Posterior cingulate gyrus (tissue), 11 donors: ENCODE measurements around the gene TMEM106B.
A peak's percentile ranks its signal among the peaks of the same experiment; 100 is the strongest.
"Not testable (repeated sequence)": the region's sequence is repeated elsewhere in the genome, so short reads cannot be mapped to it uniquely, and the experiment has no call there.

Experiments
- DNase-seq, 10 donors: peaks; one replicate each; pipeline versions ENCODE4 v3.0.0 to v3.0.0-alpha.2; 2020 to 2021; ENCODE audit warnings: mixed read lengths in 3 of 10
- intact Hi-C: fragments of 100-400 bp; cut with DNase I; formaldehyde crosslinking; loops from one replicate; pipeline ENCODE4 v1.15.1; 2023

TMEM106B gene

DNA sequence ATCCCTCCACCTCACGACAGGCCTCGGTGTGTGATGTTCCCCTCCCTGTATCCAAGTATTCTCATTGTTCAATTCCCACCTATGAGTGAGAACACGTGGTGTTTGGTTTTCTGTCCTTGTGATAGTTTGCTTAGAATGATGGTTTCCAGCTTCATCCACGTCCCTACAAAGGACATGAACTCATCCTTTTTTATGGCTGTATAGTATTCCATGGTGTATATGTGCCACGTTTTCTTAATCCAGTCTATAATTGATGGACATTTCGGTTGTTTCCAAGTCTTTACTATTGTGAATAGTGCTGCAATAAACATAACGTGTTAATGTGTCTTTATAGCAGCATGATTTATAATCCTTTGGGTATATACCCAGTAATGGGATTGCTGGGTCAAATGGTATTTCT is 13.9 kb downstream of the TMEM106B start:
- intact Hi-C loops, DNase-seq: not testable (repeated sequence)

GRCh38 chr7:12226756-12227155 is 15.7 kb downstream of the TMEM106B start:
- DNase-seq, result no peak
- intact Hi-C loops, result no loop called here

DNA sequence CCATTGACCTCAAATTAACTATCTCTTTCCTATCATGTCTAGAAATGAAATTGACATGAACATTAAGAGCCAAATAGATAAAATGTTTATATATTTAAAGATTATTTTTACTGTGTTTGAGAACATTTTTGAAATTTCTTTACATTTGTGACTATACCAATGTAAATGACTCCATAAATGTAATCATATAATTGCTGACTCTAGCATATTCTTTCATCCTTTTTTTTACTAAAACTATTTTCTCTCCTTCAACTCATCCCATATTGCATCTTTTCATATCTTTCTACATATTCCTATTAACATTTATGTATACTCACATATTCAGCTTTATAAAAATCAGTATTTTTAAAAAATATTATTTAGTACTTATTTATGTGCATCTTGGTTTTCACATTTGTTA is 16.9 kb downstream of the TMEM106B start:
- intact Hi-C loops, result no loop called here
- no peak for DNase-seq

- DNase-seq, result no peak
- intact Hi-C loops, result no loop called here
These were observed 18.0 kb downstream of the TMEM106B start for GRCh38 chr7:12229046-12229445.

- intact Hi-C loops, result no loop called here
- DNase-seq, result no peak
These were observed 20.0 kb downstream of the TMEM106B start for GRCh38 chr7:12231097-12231496.

- intact Hi-C loops, result no loop called here
- no peak for DNase-seq
These were observed 22.1 kb downstream of the TMEM106B start for GRCh38 chr7:12233175-12233574.

DNA sequence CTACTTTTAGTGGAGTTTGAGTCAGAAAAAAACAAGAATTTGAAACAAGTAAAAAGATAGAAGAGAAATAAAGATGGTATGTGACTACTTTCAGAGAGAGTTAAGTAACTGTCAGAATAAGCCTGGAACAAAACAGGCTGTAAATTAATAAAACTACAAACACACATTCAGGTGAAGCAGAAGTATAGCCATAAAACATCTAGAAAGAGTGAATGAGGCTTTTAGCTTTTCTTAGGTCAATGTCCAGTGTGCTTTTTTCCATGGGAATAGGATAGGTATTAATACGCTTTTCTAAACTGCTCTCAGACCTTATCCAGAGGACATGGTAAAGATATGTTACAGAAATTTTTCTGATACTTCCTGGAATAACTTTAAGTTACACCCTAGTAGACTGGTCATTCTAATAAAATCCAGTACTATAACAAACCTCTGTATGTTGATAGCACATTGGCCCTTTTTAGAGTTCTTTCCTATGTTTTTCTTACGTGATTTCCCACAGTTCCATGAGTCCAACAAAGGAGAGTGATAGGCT is 23.3 kb downstream of the TMEM106B start:
- no peak for DNase-seq
- intact Hi-C loops, result no loop called here

DNA sequence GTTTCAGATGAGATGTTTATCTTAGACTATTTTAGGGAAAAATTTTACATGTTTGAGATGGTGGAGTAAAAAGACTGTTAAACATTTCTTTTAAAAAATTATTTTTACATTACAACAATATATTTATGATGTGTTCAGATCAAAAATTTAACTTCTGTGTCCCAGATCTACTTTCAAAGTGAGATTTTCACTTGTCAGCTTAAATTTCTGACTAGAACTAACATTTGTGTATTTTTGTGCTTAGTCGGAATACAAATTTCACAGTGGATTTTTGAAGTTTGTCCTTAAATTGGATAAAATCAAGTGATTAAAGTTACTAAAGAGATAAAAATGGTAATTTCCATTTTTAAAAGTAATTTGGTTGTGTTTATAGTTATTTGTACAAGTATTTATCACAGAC is 24.9 kb downstream of the TMEM106B start:
- intact Hi-C loops, result no loop called here
- DNase-seq, result no peak

DNA sequence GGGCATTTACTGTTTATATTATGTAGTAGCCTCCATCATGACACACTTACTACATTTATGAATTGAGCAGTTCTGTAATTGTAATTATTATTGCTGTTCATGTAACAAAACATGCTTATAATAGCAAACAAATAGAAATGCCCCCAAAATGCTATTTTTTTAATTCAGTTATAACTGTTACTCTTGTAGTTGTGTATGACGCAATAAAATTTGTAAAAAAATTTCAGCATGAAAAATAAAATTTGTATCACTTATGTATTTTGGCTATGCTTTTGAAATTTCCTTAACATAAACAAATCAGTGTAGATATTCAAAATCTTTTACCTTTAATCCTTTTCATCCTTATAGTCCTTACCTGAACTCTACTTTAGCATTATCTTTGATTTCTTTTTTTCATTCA is 25.9 kb downstream of the TMEM106B start:
- intact Hi-C loops, result no loop called here
- no peak for DNase-seq

DNA sequence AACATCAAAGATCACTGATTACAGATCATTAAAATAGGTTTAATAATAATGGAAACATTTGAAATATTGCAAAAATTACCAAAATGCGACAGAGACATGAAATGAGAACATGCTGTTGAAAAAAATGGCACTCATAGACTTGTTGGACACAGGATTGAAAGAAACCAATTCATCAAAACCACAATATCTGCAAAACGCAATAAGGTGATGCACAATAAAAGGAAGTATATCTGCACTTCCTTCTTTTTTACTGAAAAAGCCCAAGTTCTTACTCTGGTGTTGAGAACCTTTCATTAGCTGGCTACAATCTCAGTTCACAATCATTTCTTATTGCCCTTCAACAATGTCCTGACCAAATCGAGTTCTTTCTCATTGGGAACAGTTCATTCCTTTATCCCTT is 28.7 kb downstream of the TMEM106B start:
- DNase-seq, result no peak
- intact Hi-C loops, result no loop called here

GRCh38 chr7:12244129-12244528 is 33.0 kb downstream of the TMEM106B start:
- peak in 2 of 10 donors; percentile 9 to 61 for DNase-seq
- intact Hi-C loops, result no loop called here

DNA sequence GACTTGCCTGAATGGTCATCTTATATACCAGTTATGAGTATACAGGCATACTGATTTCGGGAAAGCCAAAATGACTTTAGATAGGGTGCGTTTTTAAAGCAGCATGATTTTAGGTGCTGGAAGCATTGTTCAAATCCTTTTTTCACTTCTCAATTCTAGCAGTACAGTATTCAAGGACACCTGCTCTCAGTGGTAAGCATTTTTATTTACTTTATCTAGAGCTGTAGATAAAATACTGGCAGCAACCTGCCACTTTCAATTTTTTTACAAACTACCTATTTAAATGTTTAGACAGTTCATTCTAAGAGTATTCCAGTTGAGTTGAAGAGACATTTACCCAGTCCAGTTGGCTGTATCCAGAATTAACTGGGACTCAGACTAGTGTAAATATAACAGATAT is 33.6 kb downstream of the TMEM106B start:
- intact Hi-C loops, result no loop called here
- no peak for DNase-seq

DNA sequence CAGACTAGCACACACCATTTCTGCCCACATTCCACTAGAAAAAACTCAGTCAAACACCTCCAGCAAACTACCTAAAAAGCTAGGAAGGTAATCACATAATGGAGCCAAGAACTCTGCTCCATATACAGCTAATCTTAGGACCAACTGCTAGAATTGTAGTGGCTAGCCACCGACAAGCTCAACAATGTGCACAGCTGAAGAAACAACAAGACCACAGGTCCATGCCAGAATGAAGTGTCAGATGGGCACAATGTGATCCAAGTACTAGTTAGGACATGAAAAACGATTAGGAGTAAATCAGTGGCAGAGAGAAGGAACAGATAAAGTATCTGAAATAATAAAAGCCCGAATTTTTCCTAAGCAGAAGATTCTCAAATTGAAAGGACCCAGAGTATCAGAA is 38.6 kb downstream of the TMEM106B start:
- intact Hi-C loops, result no loop called here
- DNase-seq, result no peak

GRCh38 chr7:12250232-12250631 is 39.1 kb downstream of the TMEM106B start:
- no peak for DNase-seq

GRCh38 chr7:12256090-12256489 is 45.0 kb downstream of the TMEM106B start:
- DNase-seq, result no peak

More at GRCh38 chr7:12250232-12250631, 39.1 kb downstream of the TMEM106B start:
- intact Hi-C loops, result no loop called here

GRCh38 chr7:12257582-12257981 is 46.5 kb downstream of the TMEM106B start:
- DNase-seq, result no peak
- intact Hi-C loops, result no loop called here

More at GRCh38 chr7:12256090-12256489, 45.0 kb downstream of the TMEM106B start:
- intact Hi-C loops, result no loop called here

- intact Hi-C loops, result no loop called here
- no peak for DNase-seq
These were observed 47.0 kb downstream of the TMEM106B start for GRCh38 chr7:12258074-12258473.

- intact Hi-C loops, result no loop called here
- DNase-seq, result no peak
These were observed 56.4 kb downstream of the TMEM106B start for GRCh38 chr7:12267542-12267941.

GRCh38 chr7:12269100-12269895 is 58.2 kb downstream of the TMEM106B start:
- intact Hi-C loops, result no loop called here
- peak in 1 of 10 donors; percentile 71 for DNase-seq

DNA sequence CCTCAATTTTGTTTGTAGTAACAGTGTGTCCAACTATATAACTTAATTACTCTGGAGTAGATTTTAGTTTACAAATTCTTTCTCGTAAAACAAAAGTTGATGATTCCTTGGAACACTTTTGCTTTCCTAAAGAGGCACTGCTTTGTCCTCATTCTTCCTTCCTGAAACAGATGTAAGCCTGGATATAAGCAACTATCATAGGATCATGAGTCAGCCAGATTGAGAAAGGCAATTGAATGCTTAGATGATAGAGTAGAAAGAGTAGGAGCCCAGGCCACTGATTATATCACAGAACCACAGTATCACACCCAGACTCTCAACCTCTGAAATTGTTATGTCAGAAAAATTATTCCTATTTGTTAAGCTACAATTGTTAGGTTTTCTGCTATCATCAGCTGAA is 69.9 kb downstream of the TMEM106B start:
- intact Hi-C loops, result no loop called here
- DNase-seq, result no peak

DNA sequence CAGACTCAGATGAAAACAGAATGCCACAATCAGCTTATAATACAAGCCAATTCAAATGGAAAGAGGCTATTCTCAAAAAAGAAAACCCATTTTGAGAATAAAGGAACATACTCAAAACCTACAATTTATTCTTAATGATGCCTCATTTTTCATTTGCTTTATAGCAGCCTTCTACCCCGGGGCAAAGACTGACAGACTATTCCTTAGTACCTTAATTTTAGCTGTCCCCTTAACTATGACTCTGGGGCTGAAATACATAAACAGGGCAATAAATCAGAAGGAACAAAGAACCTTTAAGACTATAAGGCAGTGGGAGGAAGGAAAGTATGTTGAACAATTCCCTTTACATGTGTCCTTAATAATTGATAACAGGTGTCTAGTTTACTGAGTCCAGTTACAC is 76.8 kb downstream of the TMEM106B start:
- no peak for DNase-seq
- intact Hi-C loops, result no loop called here

GRCh38 chr7:12289996-12290395 is 78.9 kb downstream of the TMEM106B start:
- DNase-seq, result peak in 1 of 10 donors; percentile 65
- intact Hi-C loops, result no loop called here
